NCI-H146 (cell line): ENCODE data around the gene IL5RA.

Experiments used
- DNase-seq: peaks from one replicate; lab custom pipeline; 2025; lab: John Stamatoyannopoulos, UW

Gene IL5RA, protein sequence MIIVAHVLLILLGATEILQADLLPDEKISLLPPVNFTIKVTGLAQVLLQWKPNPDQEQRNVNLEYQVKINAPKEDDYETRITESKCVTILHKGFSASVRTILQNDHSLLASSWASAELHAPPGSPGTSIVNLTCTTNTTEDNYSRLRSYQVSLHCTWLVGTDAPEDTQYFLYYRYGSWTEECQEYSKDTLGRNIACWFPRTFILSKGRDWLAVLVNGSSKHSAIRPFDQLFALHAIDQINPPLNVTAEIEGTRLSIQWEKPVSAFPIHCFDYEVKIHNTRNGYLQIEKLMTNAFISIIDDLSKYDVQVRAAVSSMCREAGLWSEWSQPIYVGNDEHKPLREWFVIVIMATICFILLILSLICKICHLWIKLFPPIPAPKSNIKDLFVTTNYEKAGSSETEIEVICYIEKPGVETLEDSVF

GRCh38 chr3:3110299-3110630 lies at the start of gene IL5RA:
Gene IL5RA, minus strand, starts transcription at chr3:3110374. Its CDS starts 5,390 bp downstream, at chr3:3104984.
- DNase-seq, result peak; percentile 53

- DNase-seq, result no peak
These were observed 47.3 kb upstream of the IL5RA start for GRCh38 chr3:3157484-3157883.

DNA sequence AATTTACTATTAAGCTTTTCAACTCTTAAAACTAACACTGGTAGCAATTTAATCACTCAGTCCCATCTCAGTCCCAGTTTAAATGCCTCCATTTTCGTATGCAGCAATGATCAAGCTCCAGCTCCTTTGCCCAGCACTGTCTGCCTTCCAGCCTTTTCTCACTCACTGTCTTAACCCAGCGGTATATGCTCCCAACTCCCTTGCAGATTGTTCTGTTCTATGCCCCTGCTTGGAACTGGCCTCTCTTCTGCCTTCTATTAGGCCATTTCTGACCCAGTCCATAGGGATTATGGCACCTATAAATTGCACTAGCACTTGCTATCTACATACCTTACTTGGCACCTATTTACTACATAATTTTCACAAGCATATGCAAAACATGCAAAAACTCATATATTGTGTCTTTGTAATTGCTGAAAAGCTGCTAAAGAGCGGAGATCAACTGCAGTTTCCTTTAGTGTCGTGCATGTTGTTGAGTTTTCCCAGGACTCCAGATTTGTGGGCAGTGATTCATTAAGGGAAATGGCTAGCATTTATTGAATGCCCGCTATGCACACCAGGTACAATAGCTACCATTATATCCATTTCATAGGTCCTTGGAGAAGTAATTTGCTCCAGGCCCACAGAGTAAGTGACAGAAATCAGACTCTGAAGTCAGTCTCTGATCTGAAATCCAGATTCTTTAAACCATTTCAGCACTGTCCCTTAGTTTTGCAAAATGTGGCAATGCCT lies 44.9 kb upstream of the IL5RA start:
- no peak for DNase-seq

DNA sequence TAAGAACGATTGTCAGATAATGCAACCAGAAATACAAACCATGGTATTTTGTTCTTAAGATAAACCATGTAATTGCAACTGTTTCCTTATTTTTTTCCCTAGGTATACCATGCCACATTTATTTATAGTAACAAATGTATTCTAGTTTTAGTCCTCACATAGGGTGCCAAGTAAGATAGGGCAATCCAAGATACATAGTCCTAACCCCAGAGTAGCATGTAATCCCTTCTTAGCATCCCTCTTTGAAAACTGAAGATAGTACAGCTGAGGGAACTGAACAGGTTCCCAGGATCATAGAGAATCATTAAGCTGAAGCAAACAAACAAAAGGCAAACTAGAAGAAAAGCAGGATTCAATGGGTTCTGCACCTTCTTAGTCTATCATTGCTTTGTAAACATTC lies 41.3 kb upstream of the IL5RA start:
- DNase-seq, result no peak

DNA sequence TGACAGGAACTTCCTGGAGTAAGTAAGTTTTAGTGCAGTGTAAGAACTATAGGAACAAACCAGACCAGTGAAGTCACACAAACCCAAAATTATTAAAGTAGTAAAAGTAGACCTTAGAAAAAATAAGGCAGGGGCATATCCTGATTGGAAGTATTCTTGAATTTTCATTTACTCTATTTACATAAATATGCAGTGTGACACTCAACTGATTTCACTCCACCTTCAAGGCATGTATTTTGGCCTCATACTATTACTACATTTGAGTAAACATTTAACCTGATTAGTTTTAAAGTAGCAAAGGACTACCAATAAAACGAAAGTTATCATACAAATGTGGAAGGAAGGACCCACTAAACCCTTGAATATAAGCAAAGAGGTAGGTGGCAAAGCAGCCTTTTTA lies 39.4 kb upstream of the IL5RA start:
- DNase-seq, result no peak

DNA sequence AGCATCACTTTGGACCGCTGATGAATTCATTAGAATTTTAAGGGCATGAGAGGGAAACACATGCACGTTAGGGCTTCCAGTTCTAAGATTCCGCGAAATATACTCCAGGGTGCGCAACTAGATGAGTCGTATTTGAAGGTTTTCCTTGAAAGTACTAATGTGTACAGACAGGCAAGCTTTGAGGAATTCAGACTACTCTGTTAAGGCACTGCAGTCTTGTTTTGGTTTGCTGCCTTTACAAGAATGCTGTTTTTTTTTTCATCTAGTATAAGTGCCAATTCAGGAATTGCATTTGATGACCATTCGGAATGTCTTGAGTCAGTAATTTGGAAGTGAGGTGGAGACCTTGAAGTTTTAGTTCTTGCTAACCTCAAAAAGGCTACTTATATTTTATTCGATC lies 35.7 kb upstream of the IL5RA start:
- DNase-seq, result no peak

DNA sequence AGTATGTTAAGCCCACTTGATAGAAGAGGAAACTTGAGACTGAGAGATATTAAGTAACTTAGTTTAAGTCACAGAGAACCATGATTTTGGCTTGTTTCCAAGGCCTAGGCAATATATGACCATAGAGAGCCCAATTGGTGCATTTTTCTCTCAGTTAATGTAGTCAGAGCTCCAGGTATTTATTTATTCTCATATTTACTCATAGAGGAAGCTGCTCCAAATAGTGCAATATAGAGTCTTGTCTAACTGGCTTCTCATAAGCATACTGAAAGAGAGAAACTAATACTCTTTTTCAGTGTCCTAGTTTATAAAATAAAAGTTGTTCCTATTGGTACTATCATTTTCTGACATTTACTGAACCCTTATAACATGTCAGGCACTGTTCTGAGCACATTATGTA lies 31.8 kb upstream of the IL5RA start:
- DNase-seq, result no peak

DNA sequence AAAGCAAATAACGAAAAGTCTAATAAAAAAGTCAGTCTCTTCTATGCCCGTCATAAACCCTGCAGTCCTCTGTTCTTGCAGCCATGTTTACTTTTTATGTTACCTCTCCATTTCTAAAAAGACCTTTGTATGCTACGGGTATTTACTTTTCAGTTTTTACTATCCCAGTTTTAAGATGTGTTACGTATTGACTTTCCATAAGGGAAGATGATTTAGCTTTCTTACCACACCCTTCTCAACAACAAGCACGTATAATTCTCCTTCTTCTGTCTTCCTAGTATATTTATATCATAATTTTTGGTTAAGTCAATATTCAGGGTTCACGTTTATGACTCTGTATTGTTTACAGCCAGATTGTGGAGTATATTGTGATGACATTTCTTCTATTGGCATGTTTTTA lies 27.4 kb upstream of the IL5RA start:
- no peak for DNase-seq

GRCh38 chr3:3134750-3135448 lies 24.7 kb upstream of the IL5RA start:
- DNase-seq, result no peak

GRCh38 chr3:3133500-3133899 lies 23.3 kb upstream of the IL5RA start:
- no peak for DNase-seq

GRCh38 chr3:3129579-3129978 lies 19.4 kb upstream of the IL5RA start:
- DNase-seq, result no peak

GRCh38 chr3:3127432-3128010 lies 17.3 kb upstream of the IL5RA start:
- DNase-seq, result peak; percentile 33

- DNase-seq, result peak; percentile 92
These were observed 16.6 kb upstream of the IL5RA start, which contains the start of gene TRNT1 for GRCh38 chr3:3126477-3127431. Gene TRNT1, plus strand, starts transcription at chr3:3126940. Its CDS starts 2,101 bp downstream, at chr3:3129041.

GRCh38 chr3:3125977-3126376 lies 15.8 kb upstream of the IL5RA start:
- DNase-seq, result no peak

DNA sequence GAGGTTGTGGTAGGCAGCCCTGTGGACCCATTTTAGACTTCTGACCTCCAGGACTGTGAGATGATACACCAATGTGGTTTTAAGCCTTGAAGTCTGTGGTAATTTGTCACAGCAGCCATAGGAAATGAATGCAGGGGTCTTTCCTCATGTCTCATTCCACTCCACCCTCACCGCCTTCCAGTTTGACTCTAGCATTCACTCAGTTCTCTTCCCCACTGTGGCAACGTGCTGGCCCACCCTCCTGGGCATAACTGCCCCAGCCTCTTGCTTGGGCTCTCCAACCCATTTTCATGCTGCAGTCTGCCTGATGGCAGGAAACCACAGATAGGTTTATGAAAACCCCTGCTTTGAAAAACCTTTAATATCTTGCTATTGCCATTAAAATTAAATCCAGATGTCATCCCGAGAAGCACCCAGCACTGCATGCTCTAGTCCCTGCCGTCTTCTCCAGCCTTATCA lies 9.2 kb upstream of the IL5RA start:
- no peak for DNase-seq

GRCh38 chr3:3117651-3118050 lies 7.5 kb upstream of the IL5RA start:
- no peak for DNase-seq

GRCh38 chr3:3113042-3113709 lies 3.0 kb upstream of the IL5RA start:
- DNase-seq, result no peak

DNA sequence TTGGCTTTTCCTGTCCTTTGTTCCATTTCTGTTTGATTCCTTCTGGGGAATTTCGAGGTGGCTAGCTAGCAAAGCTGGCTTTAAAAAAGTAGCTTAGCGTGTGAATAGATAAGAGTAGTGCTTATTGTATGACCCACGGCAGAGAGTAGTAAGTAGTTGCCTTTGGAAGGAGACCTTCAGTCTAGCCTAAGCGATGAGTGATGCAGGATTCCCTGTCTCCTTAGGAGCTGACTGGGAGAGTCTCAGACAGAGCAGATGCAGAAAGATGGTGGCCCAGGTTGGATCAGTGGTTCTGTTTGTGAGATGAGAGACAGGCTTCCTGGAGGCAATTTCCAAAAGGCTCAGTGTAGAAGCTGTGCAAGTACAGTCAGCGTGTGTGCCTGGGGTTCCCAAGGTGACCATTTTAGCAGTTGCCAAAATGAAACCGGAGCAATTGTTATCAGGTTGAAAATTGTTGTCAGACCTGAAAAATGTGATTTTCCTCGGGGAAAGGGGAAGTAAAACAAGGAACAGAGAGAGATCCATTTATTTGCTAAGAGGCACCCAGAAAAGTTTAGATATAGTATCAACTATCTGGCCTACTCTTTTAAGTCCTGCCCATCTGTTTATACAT lies 681 bp upstream of the IL5RA start:
- peak; percentile 32 for DNase-seq

GRCh38 chr3:3109407-3110298 lies 521 bp downstream of the IL5RA start:
- peak; percentile 18 for DNase-seq
